ENCODE measurements around the gene KRTAP9-7.
A peak's percentile ranks its signal among the peaks of the same experiment; 100 is the strongest.

The KRTAP9-7 gene

DNA sequence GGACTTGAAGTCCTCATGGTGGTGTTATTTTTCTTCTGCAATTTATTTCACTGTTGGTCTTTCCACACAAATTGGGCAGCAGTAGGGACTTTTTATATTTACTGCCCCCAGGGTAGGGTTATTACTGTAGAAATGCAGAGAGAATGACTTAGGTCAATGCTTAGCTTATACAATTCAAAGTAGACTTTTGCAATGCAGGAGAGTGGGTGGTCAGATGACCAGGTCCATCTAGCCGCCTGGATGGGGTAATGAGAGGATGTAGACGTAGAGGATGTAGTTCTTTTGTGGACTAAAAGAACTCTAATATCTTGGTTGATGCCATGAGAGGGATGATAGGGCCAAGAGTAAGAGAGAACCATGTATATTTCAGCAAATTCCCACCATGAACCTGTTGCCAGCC, 42.7 kb downstream of the KRTAP9-7 start:
- Histone ChIP-seq H3K27me3 (ENCODE audit: insufficient read depth, insufficient read length) (no peaks in the 10 kb centered on the region), H3K4me3 (ENCODE audit: insufficient read length, low read depth) (no peak overlapping the region), H3K9me3 (ENCODE audit: insufficient read depth, low read length) (peaks cover 13% of the 10 kb centered on the region), H3K9ac (ENCODE audit: insufficient read length, low read depth) (no peak overlapping the region), H3K4me1 (ENCODE audit: insufficient read depth, insufficient read length) (peaks cover 3% of the 10 kb centered on the region), H3K36me3 (ENCODE audit: insufficient read depth, insufficient read length, low read length) (no peaks in the 10 kb centered on the region)
- no peak for DNase-seq (ENCODE audit: low read depth, low spot score)
- TF ChIP-seq ZNF274 (IDR thresholded peaks at IDR 0.05; ENCODE audit: low read depth, low read length): no peak
- no peak for TF ChIP-seq YY1 (IDR thresholded peaks at IDR 0.05; ENCODE audit: insufficient read depth, insufficient read length)
- TF ChIP-seq SUZ12 (IDR thresholded peaks at IDR 0.05; ENCODE audit: extremely low read depth, insufficient read depth, insufficient read length): no peak

- H3K9me3 ChIP-seq (ENCODE audit: insufficient read depth, low read length): peaks cover 13% of the 10 kb centered on the region
- no peak overlapping the region for H3K9ac ChIP-seq (ENCODE audit: insufficient read length, low read depth)
- peaks cover 4% of the 10 kb centered on the region for H3K4me1 ChIP-seq (ENCODE audit: insufficient read depth, insufficient read length)
- H3K27me3 ChIP-seq (ENCODE audit: insufficient read depth, insufficient read length): no peaks in the 10 kb centered on the region
- no peaks in the 10 kb centered on the region for H3K36me3 ChIP-seq (ENCODE audit: insufficient read depth, insufficient read length, low read length)
- H3K4me3 ChIP-seq (ENCODE audit: insufficient read length, low read depth): no peak overlapping the region
- no peak for DNase-seq (ENCODE audit: low read depth, low spot score)
- TF ChIP-seq YY1 (IDR thresholded peaks at IDR 0.05; ENCODE audit: insufficient read depth, insufficient read length): no peak
- TF ChIP-seq SUZ12 (IDR thresholded peaks at IDR 0.05; ENCODE audit: extremely low read depth, insufficient read depth, insufficient read length): no peak
- no peak for TF ChIP-seq ZNF274 (IDR thresholded peaks at IDR 0.05; ENCODE audit: low read depth, low read length)
Measured at GRCh38 chr17:41322094-41322902, 46.8 kb downstream of the KRTAP9-7 start.

DNA sequence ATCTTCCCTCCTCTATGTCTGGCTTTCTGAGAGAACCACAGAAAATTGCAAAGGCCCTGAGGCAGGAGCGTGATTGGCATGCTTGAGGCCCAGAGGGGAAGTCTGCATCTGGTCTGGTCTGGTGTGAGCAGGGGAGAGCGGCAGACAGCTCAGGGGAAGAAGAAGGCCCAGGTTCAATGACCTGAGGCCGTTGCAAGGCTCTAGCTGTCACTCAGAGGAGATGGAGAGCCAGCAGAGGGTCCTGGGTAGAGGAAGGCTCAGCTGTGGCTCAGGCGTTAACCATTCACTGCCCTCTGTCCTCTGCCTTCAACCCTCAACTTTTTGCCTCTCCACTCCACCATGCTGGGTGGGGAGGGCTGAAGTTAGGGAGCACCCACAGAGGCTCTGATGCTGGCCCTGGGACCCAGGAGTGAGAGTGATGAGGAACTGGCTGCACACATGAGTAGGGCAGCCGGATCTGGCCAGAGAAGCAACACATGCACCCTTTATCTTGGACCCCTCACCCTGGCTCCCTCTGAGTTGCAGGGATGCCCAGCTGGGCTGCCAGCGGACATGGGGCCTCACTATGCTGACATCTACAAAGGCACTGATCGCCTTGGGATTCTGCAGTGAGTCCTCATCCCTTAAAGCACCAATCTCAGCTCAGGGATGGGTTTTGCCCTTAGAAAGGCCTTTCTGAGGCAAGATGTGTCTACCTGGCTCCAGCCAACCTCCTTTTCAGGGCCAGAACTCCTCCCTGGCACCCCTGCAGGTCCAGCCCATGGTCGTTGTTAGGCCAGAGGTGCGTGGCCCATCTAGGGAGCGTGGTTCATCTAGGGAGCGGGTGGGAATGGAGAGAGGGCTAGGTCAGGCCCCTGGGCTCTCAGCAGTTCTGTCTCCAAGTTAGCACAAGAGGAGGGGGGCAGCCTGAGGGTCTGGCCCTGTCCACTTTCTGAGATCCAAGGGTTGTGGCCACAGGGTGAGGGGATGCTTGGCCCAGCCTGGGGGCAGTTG, 47.7 kb downstream of the KRTAP9-7 start:
- no peak overlapping the region for H3K4me3 ChIP-seq (ENCODE audit: insufficient read length, low read depth)
- H3K4me1 ChIP-seq (ENCODE audit: insufficient read depth, insufficient read length): peaks cover 4% of the 10 kb centered on the region
- no peaks in the 10 kb centered on the region for H3K36me3 ChIP-seq (ENCODE audit: insufficient read depth, insufficient read length, low read length)
- no peaks in the 10 kb centered on the region for H3K27me3 ChIP-seq (ENCODE audit: insufficient read depth, insufficient read length)
- peaks cover 13% of the 10 kb centered on the region for H3K9me3 ChIP-seq (ENCODE audit: insufficient read depth, low read length)
- no peak for TF ChIP-seq SUZ12 (IDR thresholded peaks at IDR 0.05; ENCODE audit: extremely low read depth, insufficient read depth, insufficient read length)
- TF ChIP-seq YY1 (IDR thresholded peaks at IDR 0.05; ENCODE audit: insufficient read depth, insufficient read length): no peak
- TF ChIP-seq ZNF274 (IDR thresholded peaks at IDR 0.05; ENCODE audit: low read depth, low read length): no peak
- no peak overlapping the region for H3K9ac ChIP-seq (ENCODE audit: insufficient read length, low read depth)
- DNase-seq (ENCODE audit: low read depth, low spot score): no peak

GRCh38 chr17:41324180-41325075, 48.9 kb downstream of the KRTAP9-7 start:
- Histone ChIP-seq H3K4me3 (ENCODE audit: insufficient read length, low read depth) (no peak overlapping the region), H3K9ac (ENCODE audit: insufficient read length, low read depth) (no peak overlapping the region), H3K27me3 (ENCODE audit: insufficient read depth, insufficient read length) (no peaks in the 10 kb centered on the region), H3K9me3 (ENCODE audit: insufficient read depth, low read length) (peaks cover 9% of the 10 kb centered on the region), H3K36me3 (ENCODE audit: insufficient read depth, insufficient read length, low read length) (no peaks in the 10 kb centered on the region), H3K4me1 (ENCODE audit: insufficient read depth, insufficient read length) (peaks cover 4% of the 10 kb centered on the region)
- TF ChIP-seq ZNF274 (IDR thresholded peaks at IDR 0.05; ENCODE audit: low read depth, low read length): no peak
- TF ChIP-seq SUZ12 (IDR thresholded peaks at IDR 0.05; ENCODE audit: extremely low read depth, insufficient read depth, insufficient read length): no peak
- no peak for TF ChIP-seq YY1 (IDR thresholded peaks at IDR 0.05; ENCODE audit: insufficient read depth, insufficient read length)
- DNase-seq (ENCODE audit: low read depth, low spot score): peak; percentile 16

- Histone ChIP-seq H3K9ac (ENCODE audit: insufficient read length, low read depth) (no peak overlapping the region), H3K4me1 (ENCODE audit: insufficient read depth, insufficient read length) (peaks cover 4% of the 10 kb centered on the region), H3K4me3 (ENCODE audit: insufficient read length, low read depth) (no peak overlapping the region), H3K9me3 (ENCODE audit: insufficient read depth, low read length) (peaks cover 2% of the 10 kb centered on the region; the same call in 1 of the 2 replicates), H3K27me3 (ENCODE audit: insufficient read depth, insufficient read length) (no peaks in the 10 kb centered on the region), H3K36me3 (ENCODE audit: insufficient read depth, insufficient read length, low read length) (no peaks in the 10 kb centered on the region)
- DNase-seq (ENCODE audit: low read depth, low spot score): no peak
- TF ChIP-seq YY1 (IDR thresholded peaks at IDR 0.05; ENCODE audit: insufficient read depth, insufficient read length): no peak
- no peak for TF ChIP-seq SUZ12 (IDR thresholded peaks at IDR 0.05; ENCODE audit: extremely low read depth, insufficient read depth, insufficient read length)
- no peak for TF ChIP-seq ZNF274 (IDR thresholded peaks at IDR 0.05; ENCODE audit: low read depth, low read length)
Measured at GRCh38 chr17:41325126-41325525, 49.6 kb downstream of the KRTAP9-7 start.

DNA sequence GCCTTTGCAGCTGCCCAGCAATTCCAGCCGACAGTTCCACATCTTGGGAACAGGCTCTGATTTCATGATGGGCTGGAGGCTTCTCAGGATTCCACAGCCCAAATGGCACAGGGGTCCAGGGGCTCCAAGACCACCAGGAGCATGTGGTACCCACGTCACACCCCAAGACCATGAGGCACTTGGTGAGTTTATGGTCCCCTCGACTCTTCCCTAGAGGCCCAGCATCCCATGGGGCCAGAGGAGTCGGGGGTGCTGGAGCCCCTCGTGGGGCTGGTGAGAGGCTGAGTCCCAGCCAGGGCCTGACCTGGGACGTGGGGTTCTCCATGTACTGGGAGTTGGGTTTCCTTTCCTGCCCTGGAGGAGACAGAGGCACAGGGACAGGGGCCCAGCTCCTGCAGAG, 50.1 kb downstream of the KRTAP9-7 start:
- H3K36me3 ChIP-seq (ENCODE audit: insufficient read depth, insufficient read length, low read length): no peaks in the 10 kb centered on the region
- H3K27me3 ChIP-seq (ENCODE audit: insufficient read depth, insufficient read length): no peaks in the 10 kb centered on the region
- H3K4me3 ChIP-seq (ENCODE audit: insufficient read length, low read depth): no peak overlapping the region
- no peak for TF ChIP-seq YY1 (IDR thresholded peaks at IDR 0.05; ENCODE audit: insufficient read depth, insufficient read length)
- no peak for TF ChIP-seq ZNF274 (IDR thresholded peaks at IDR 0.05; ENCODE audit: low read depth, low read length)
- no peak for TF ChIP-seq SUZ12 (IDR thresholded peaks at IDR 0.05; ENCODE audit: extremely low read depth, insufficient read depth, insufficient read length)
- H3K9me3 ChIP-seq (ENCODE audit: insufficient read depth, low read length): no peaks in the 10 kb centered on the region
- H3K9ac ChIP-seq (ENCODE audit: insufficient read length, low read depth): no peak overlapping the region
- peaks cover 4% of the 10 kb centered on the region for H3K4me1 ChIP-seq (ENCODE audit: insufficient read depth, insufficient read length)
- DNase-seq (ENCODE audit: low read depth, low spot score): no peak

Data from NT2/D1 (cell line).